ENCODE measurements around the gene CCNL1.
A peak's percentile ranks its signal among the peaks of the same experiment; 100 is the strongest.

Gene CCNL1

GRCh38 chr3:157142315-157142714 lies 17.6 kb downstream of the CCNL1 start:
- DNase-seq: no peak

- DNase-seq: no peak
These were observed 19.9 kb downstream of the CCNL1 start for GRCh38 chr3:157139938-157140534.

- DNase-seq: no peak
These were observed 23.1 kb downstream of the CCNL1 start for GRCh38 chr3:157136647-157137387.

GRCh38 chr3:157135671-157136396 lies 24.1 kb downstream of the CCNL1 start:
- DNase-seq: no peak

GRCh38 chr3:157134620-157135191 lies 25.2 kb downstream of the CCNL1 start:
- DNase-seq: no peak

GRCh38 chr3:157133434-157134320 lies 26.3 kb downstream of the CCNL1 start:
- no peak for DNase-seq

- DNase-seq: no peak
These were observed 27.0 kb downstream of the CCNL1 start for GRCh38 chr3:157132936-157133335.

- no peak for DNase-seq
These were observed 27.6 kb downstream of the CCNL1 start for GRCh38 chr3:157132341-157132740.

- DNase-seq: no peak
These were observed 28.1 kb downstream of the CCNL1 start for GRCh38 chr3:157131861-157132260.

- DNase-seq: peak; percentile 74
These were observed 29.3 kb downstream of the CCNL1 start for GRCh38 chr3:157130467-157131251.

- peak; percentile 13 for DNase-seq
These were observed 30.0 kb downstream of the CCNL1 start for GRCh38 chr3:157129803-157130466.

- DNase-seq: peak; percentile 43
These were observed 30.9 kb downstream of the CCNL1 start for GRCh38 chr3:157128771-157129681.

- peak; percentile 41 for DNase-seq
These were observed 31.8 kb downstream of the CCNL1 start for GRCh38 chr3:157127831-157128767.

GRCh38 chr3:157127268-157127667 lies 32.7 kb downstream of the CCNL1 start:
- no peak for DNase-seq

GRCh38 chr3:157126365-157126764 lies 33.6 kb downstream of the CCNL1 start:
- DNase-seq: no peak

- DNase-seq: no peak
These were observed 34.8 kb downstream of the CCNL1 start for GRCh38 chr3:157125101-157125500.

- DNase-seq: no peak
These were observed 36.3 kb downstream of the CCNL1 start for GRCh38 chr3:157123621-157124020.

GRCh38 chr3:157122832-157123427 lies 37.0 kb downstream of the CCNL1 start:
- DNase-seq: no peak
